H1 (cell line): Measurements from ENCODE around the gene LPIN2. TPM values are rescaled to one million over a fixed set of nuclear protein-coding genes. Genes with fewer than 3 reads are reported as not detected.

Experiments
- CTCF ChIA-PET: fragments of 300-600 bp; sonication (Branson Sonifier 250); formaldehyde crosslinking; loops from one replicate; lab custom pipeline; 2021; ENCODE audit not compliant: partially characterized antibody; lab: Charles Lee
- POLR2A ChIA-PET: fragments of 300-600 bp; sonication (Branson Sonifier 250); formaldehyde crosslinking; loops from one replicate; lab custom pipeline; 2021; ENCODE audit warnings: inconsistent platforms; ENCODE audit not compliant: partially characterized antibody; lab: Charles Lee
- DNase-seq, 2 experiments: peaks; one replicate each; pipeline versions ENCODE4 v3.0.0 to v3.0.0-alpha.2; 2010 to 2022; ENCODE audit warnings: low spot score in 2 of 2, low read depth in 1 of 2, mixed read lengths in 1 of 2
- FAIRE-seq: peaks from 2 replicates; lab custom pipeline; 2011; peaks lifted over from hg19 to GRCh38; lab: Jason Lieb, UNC
- H2AFZ ChIP-seq: 2 replicates; pipeline ENCODE4 v1.8.1; 2012; ENCODE audit warnings: low read length, inconsistent platforms
- H2AK5ac ChIP-seq: 2 replicates; pipeline ENCODE4 v1.6.1; 2013; ENCODE audit warnings: low read depth, low read length
- H2BK120ac ChIP-seq: replicated peaks from 2 replicates; pipeline ENCODE3; 2013; ENCODE audit warnings: low read depth, low read length, inconsistent platforms
- H2BK12ac ChIP-seq: 2 replicates; pipeline ENCODE4 v1.6.1; 2013; ENCODE audit warnings: low read depth, low read length
- H2BK15ac ChIP-seq: 2 replicates; pipeline ENCODE4 v1.6.1; 2013; ENCODE audit warnings: low read length
- H2BK20ac ChIP-seq: 2 replicates; pipeline ENCODE4 v1.6.1; 2013; ENCODE audit warnings: low read length
- H2BK5ac ChIP-seq: 2 replicates; pipeline ENCODE4 v1.6.1; 2013; ENCODE audit warnings: low read depth, low read length
- H3K14ac ChIP-seq: 2 replicates; pipeline ENCODE4 v1.6.1; 2013; ENCODE audit warnings: inconsistent platforms; ENCODE audit not compliant: insufficient read length
- H3K18ac ChIP-seq: 2 replicates; pipeline ENCODE4 v1.6.1; 2013; ENCODE audit warnings: low read length; ENCODE audit errors: extremely low read depth
- H3K23ac ChIP-seq: 2 replicates; pipeline ENCODE4 v1.6.1; 2013; ENCODE audit warnings: inconsistent platforms; ENCODE audit not compliant: insufficient read length
- H3K23me2 ChIP-seq: 2 replicates; pipeline ENCODE4 v1.6.1; 2013; ENCODE audit warnings: low read depth, low read length
- H3K27ac ChIP-seq: 2 replicates; pipeline ENCODE4 v1.6.1; 2011; ENCODE audit warnings: low read depth, low read length, inconsistent platforms
- H3K27me3 ChIP-seq, 4 experiments: replicated peaks in 1 of 4; 1 replicate in 1 of 4; 2 replicates in 3 of 4; pipeline versions ENCODE4 v1.6.1 to v1.8.1; 2011 to 2013; ENCODE audit warnings: low read length in 3 of 4, mild to moderate bottlenecking in 3 of 4, inconsistent platforms in 2 of 4, mixed read lengths in 2 of 4, moderate library complexity in 1 of 4; ENCODE audit not compliant: control insufficient read depth in 3 of 4, insufficient read depth in 3 of 4; ENCODE audit errors: extremely low read depth in 1 of 4
- H3K36me3 ChIP-seq, 4 experiments: 2 replicates each; pipeline versions ENCODE4 v1.6.1 to v1.8.1; 2011 to 2013; ENCODE audit warnings: mild to moderate bottlenecking in 4 of 4, low read length in 3 of 4, moderate library complexity in 2 of 4, control low read depth in 1 of 4, inconsistent platforms in 1 of 4; ENCODE audit not compliant: insufficient read depth in 4 of 4, control insufficient read depth in 2 of 4
- H3K4ac ChIP-seq: replicated peaks from 2 replicates; pipeline ENCODE3; 2013; ENCODE audit warnings: low read length, low read depth, mixed read lengths, inconsistent platforms; ENCODE audit not compliant: insufficient read length
- H3K4me1 ChIP-seq, 4 experiments: replicated peaks in 1 of 4; 1 replicate in 1 of 4; 2 replicates in 3 of 4; pipeline versions ENCODE4 v1.6.1 to v1.8.1; 2011 to 2013; ENCODE audit warnings: low read length in 3 of 4, inconsistent platforms in 2 of 4, mixed read lengths in 1 of 4; ENCODE audit not compliant: insufficient read depth in 4 of 4, control insufficient read depth in 3 of 4
- H3K4me2 ChIP-seq, 2 experiments: 2 replicates each; pipeline versions ENCODE4 v1.6.1 to v1.8.1; 2011 to 2013; ENCODE audit warnings: low read depth in 2 of 2, low read length in 2 of 2, control low read depth in 1 of 2, inconsistent platforms in 1 of 2, mild to moderate bottlenecking in 1 of 2; ENCODE audit not compliant: insufficient read depth in 1 of 2
- H3K4me3 ChIP-seq, 4 experiments: fragments of 200-600, 300-600 bp in 1 of 4; sonication (generic), shearing (Covaris generic), sonication (Bioruptor Twin) in 1 of 4; 2 replicates each; pipeline versions ENCODE4 v1.5.1 to v1.8.1; 2011 to 2016; ENCODE audit warnings: low read length in 4 of 4, low read depth in 3 of 4, control low read depth in 2 of 4, inconsistent platforms in 2 of 4, mild to moderate bottlenecking in 2 of 4, mixed read lengths in 1 of 4, moderate library complexity in 1 of 4; ENCODE audit not compliant: insufficient read depth in 2 of 4; ENCODE audit errors: extremely low read depth in 1 of 4
- H3K56ac ChIP-seq: replicated peaks from 2 replicates; pipeline ENCODE3; 2013; ENCODE audit warnings: low read depth, mild to moderate bottlenecking, mixed read lengths, low read length, inconsistent platforms; ENCODE audit not compliant: insufficient read length
- H3K79me1 ChIP-seq: 2 replicates; pipeline ENCODE4 v1.6.1; 2013; ENCODE audit warnings: low read depth, low read length, control low read depth
- H3K79me2 ChIP-seq, 2 experiments: 2 replicates each; pipeline versions ENCODE4 v1.6.1 to v1.8.1; 2012 to 2013; ENCODE audit warnings: low read length in 2 of 2, mild to moderate bottlenecking in 2 of 2, inconsistent platforms in 1 of 2; ENCODE audit not compliant: insufficient read depth in 2 of 2, control insufficient read depth in 1 of 2
- H3K9ac ChIP-seq, 4 experiments: replicated peaks in 1 of 4; 1 replicate in 1 of 4; 2 replicates in 3 of 4; pipeline versions ENCODE4 v1.6.1 to v1.8.1; 2011 to 2013; ENCODE audit warnings: low read depth in 3 of 4, low read length in 3 of 4, control low read depth in 2 of 4, mild to moderate bottlenecking in 2 of 4, moderate library complexity in 2 of 4, inconsistent platforms in 1 of 4; ENCODE audit errors: extremely low read depth in 1 of 4
- H3K9me3 ChIP-seq, 2 experiments: 2 replicates each; pipeline versions ENCODE4 v1.6.1 to v1.8.1; 2012 to 2013; ENCODE audit warnings: mild to moderate bottlenecking in 2 of 2, moderate library complexity in 2 of 2, control low read depth in 1 of 2, inconsistent platforms in 1 of 2, low read depth in 1 of 2, low read length in 1 of 2, mixed read lengths in 1 of 2; ENCODE audit not compliant: insufficient read depth in 2 of 2
- H4K20me1 ChIP-seq, 2 experiments: replicated peaks in 1 of 2; 2 replicates each; pipeline versions ENCODE3 to v1.8.1; 2011 to 2013; ENCODE audit warnings: inconsistent platforms in 2 of 2, low read length in 2 of 2, mild to moderate bottlenecking in 1 of 2; ENCODE audit not compliant: insufficient read depth in 2 of 2, control insufficient read depth in 1 of 2
- H4K5ac ChIP-seq: 2 replicates; pipeline ENCODE4 v1.6.1; 2013; ENCODE audit warnings: low read length, low read depth, mixed read lengths, inconsistent platforms; ENCODE audit not compliant: insufficient read length
- H4K8ac ChIP-seq: 2 replicates; pipeline ENCODE4 v1.8.0; 2013; ENCODE audit warnings: mild to moderate bottlenecking, moderate library complexity, low read length, inconsistent platforms; ENCODE audit not compliant: insufficient read depth; ENCODE audit errors: extremely low read depth
- H4K91ac ChIP-seq: replicated peaks from 2 replicates; pipeline ENCODE3; 2013; ENCODE audit warnings: low read length, mixed read lengths, inconsistent platforms; ENCODE audit not compliant: insufficient read length
- CEBPB ChIP-seq: IDR thresholded peaks from 2 replicates; pipeline ENCODE4 v1.6.1; 2012; ENCODE audit warnings: low read depth, low read length
- CHD2 ChIP-seq: IDR thresholded peaks from 2 replicates; pipeline ENCODE4 v1.6.1; 2012; ENCODE audit warnings: low read length, improper control_type of control experiment
- EZH2 ChIP-seq: fragments of 200-600 bp; sonication (generic); IDR thresholded peaks from 2 replicates; pipeline ENCODE4 v1.7.1; 2012; ENCODE audit warnings: low read depth, mild to moderate bottlenecking, moderate library complexity, low read length, inconsistent platforms; ENCODE audit not compliant: severe bottlenecking
- FOSL1 ChIP-seq: IDR thresholded peaks from 2 replicates; pipeline ENCODE4 v1.6.1; 2011; ENCODE audit warnings: mild to moderate bottlenecking, low read depth, low read length, moderate library complexity; ENCODE audit not compliant: insufficient read depth
- GTF2F1 ChIP-seq: IDR thresholded peaks from 2 replicates; pipeline ENCODE4 v1.6.1; 2012; ENCODE audit warnings: low read depth, low read length, improper control_type of control experiment, borderline replicate concordance
- KDM4A ChIP-seq: IDR thresholded peaks from one replicate; pipeline ENCODE4 v1.7.1; 2012; ENCODE audit warnings: low read depth, mild to moderate bottlenecking, moderate library complexity, low read length, inconsistent platforms; ENCODE audit not compliant: severe bottlenecking
- POU5F1 ChIP-seq: IDR thresholded peaks from 2 replicates; pipeline ENCODE4 v1.6.1; 2011; ENCODE audit warnings: low read depth, mild to moderate bottlenecking, low read length, moderate library complexity
- RAD21 ChIP-seq, 2 experiments: IDR thresholded peaks in 1 of 2; conservative IDR thresholded peaks in 1 of 2; 2 replicates each; pipeline ENCODE4 v1.6.1; 2011; ENCODE audit warnings: low read depth in 2 of 2, low read length in 2 of 2, improper control_type of control experiment in 1 of 2, inconsistent platforms in 1 of 2, mild to moderate bottlenecking in 1 of 2, moderate library complexity in 1 of 2
- RBBP5 ChIP-seq: IDR thresholded peaks from 2 replicates; pipeline ENCODE4 v1.7.1; 2012; ENCODE audit warnings: low read depth, mild to moderate bottlenecking, inconsistent platforms, low read length, moderate library complexity, borderline replicate concordance
- RXRA ChIP-seq: IDR thresholded peaks from 2 replicates; pipeline ENCODE4 v1.6.1; 2011; ENCODE audit warnings: low read depth, mild to moderate bottlenecking, low read length, moderate library complexity; ENCODE audit not compliant: insufficient read depth
- TAF1 ChIP-seq: IDR thresholded peaks from 2 replicates; pipeline ENCODE4 v1.6.1; 2011; ENCODE audit warnings: mild to moderate bottlenecking, low read depth, low read length
- WGBS, 2 experiments: shearing (Covaris generic) in 1 of 2; methylation state at CpG; one replicate each; pipeline versions ENCODE4 v1.1.6 to v1.1.7; 2013 to 2015; ENCODE audit warnings: low lambda C conversion rate in 2 of 2, mixed read lengths in 2 of 2, inconsistent platforms in 1 of 2, low coverage in 1 of 2, missing lambda C conversion rate in 1 of 2; ENCODE audit not compliant: insufficient replicate concordance in 2 of 2, insufficient coverage in 1 of 2, insufficient read length in 1 of 2; ENCODE audit errors: extremely low coverage in 1 of 2, missing lambda C conversion rate in 1 of 2; 5-methylcytosine and 5-hydroxymethylcytosine counted together
- polyA plus RNA-seq, 7 experiments: library from polyadenylated mRNA; depleted of rRNA in 3 of 7; stranded (reverse) in 5 of 7; unstranded in 2 of 7; fragments of >200 nt in 5 of 7; fragments of 200-250 nt in 2 of 7; gene quantifications; 1 replicate in 5 of 7; 2 replicates in 1 of 7; 4 replicates in 1 of 7; pipeline versions ENCODE4 v1.2.1 to v1.2.3, GENCODE V29; 2011 to 2013; ENCODE audit warnings: missing spikeins in 2 of 7, mixed read lengths in 2 of 7
- total RNA-seq: library from RNA; stranded (reverse); fragmentation: NEBNext Ultra II Directional; extraction: Animal tissue kit (Norgen Biotek cat#: 25700); gene quantifications from 2 replicates; pipeline ENCODE4 v1.2.1, GENCODE V29; 2021
- TF ChIP-seq, protein P1 (sequence below): IDR thresholded peaks from 2 replicates; pipeline ENCODE4 v1.6.1; 2011; ENCODE audit warnings: low read depth, mild to moderate bottlenecking, low read length; ENCODE audit not compliant: insufficient read depth
- TF ChIP-seq, protein P2 (sequence below): IDR thresholded peaks from 2 replicates; pipeline ENCODE4 v1.6.1; 2012; ENCODE audit warnings: inconsistent platforms

The LPIN2 gene
- total and polyA plus RNA-seq, 2 of the 8 experiments (the other 6 are each of a cell fraction or from before 2014, with no cell fraction given): 7.4 to 14.2 TPM

DNA sequence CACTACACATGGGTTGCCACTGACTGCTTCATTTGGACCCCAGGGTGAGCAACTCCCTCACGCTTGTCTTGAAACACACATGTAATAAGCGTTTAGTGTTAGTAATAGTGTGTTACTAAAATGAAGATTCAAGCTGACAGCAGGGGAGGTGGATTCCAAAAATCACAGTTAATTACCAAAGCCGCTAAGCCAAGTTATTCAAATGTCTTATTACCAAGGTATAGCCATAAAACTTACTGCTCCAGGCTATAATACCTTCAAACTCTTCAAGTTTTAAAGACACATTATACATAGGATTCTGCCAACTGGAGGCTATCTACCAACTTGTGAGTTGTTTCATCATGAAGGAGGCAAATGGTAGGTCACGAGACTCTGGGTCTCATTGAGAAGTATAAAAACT, 2.9 kb downstream of the LPIN2 start:
- H3K14ac ChIP-seq: no peak overlapping the region
- H3K18ac ChIP-seq: no peak overlapping the region
- no peak overlapping the region for H4K91ac ChIP-seq
- H3K4me2 ChIP-seq: no peak overlapping the region; a peak in 1 of 4 replicates
- ChIA-PET CTCF (interaction anchor here (1.0 to 1.8 kb wide), 3 partner anchors 15 to 141 kb away, joined by 3 to 4 read pairs (median 4); no protein-coding TSS in a partner anchor), POLR2A (no interaction called here)
- H2BK20ac ChIP-seq: no peak overlapping the region
- H2BK120ac ChIP-seq: no peak overlapping the region
- no peaks in the 10 kb centered on the region; the same call in 1 of the 2 replicates for H3K23me2 ChIP-seq
- H3K56ac ChIP-seq: no peak overlapping the region
- H4K20me1 ChIP-seq: peaks cover 0 to 2% of the 10 kb centered on the region in 2 experiments
- no peaks in the 10 kb centered on the region for H3K9me3 ChIP-seq
- 82% methylated on average over 4 of the region's 4 CpGs; no CpG with 5 or more reads in 1 of the 2 experiments for WGBS, 2 experiments
- no peak overlapping the region for H2AFZ ChIP-seq
- no peak overlapping the region for H3K27ac ChIP-seq
- H2BK12ac ChIP-seq: no peak overlapping the region
- H3K4ac ChIP-seq: no peak overlapping the region
- no peak overlapping the region for H4K8ac ChIP-seq
- H3K23ac ChIP-seq: no peak overlapping the region
- peaks cover 0 to 6% (median 2%) of the 10 kb centered on the region in 4 experiments; a peak in 3 of 7 replicates for H3K4me1 ChIP-seq
- no peak overlapping the region for H2BK15ac ChIP-seq
- no peak overlapping the region for H2AK5ac ChIP-seq
- H3K4me3 ChIP-seq: no peak overlapping the region
- H3K36me3 ChIP-seq: peaks cover 0 to 7% (median 2%) of the 10 kb centered on the region in 4 experiments; a peak in 2 of 8 replicates
- DNase-seq (no peak), FAIRE-seq (no peak)
- no peaks in the 10 kb centered on the region for H3K27me3 ChIP-seq
- no peak overlapping the region for H3K9ac ChIP-seq
- H4K5ac ChIP-seq: no peak overlapping the region
- H2BK5ac ChIP-seq: no peak overlapping the region
- peaks cover 0 to 59% of the 10 kb centered on the region in 2 experiments; a peak in 2 of 4 replicates for H3K79me2 ChIP-seq
- no peaks in the 10 kb centered on the region; the same call in none of the 2 replicates for H3K79me1 ChIP-seq
- TF ChIP-seq CEBPB (no peak), POU5F1 (no peak), CHD2 (no peak), KDM4A (no peak), EZH2 (no peak), FOSL1 (no peak), RAD21 (IDR thresholded peaks at IDR 0.05 in 1 of 2, conservative IDR thresholded peaks at IDR 0.05 in 1 of 2; ENCODE audit: low read depth in 2 of 2, low read length in 2 of 2) (no peak), TAF1 (no peak), GTF2F1 (no peak), RBBP5 (no peak), RXRA (no peak)
- TF ChIP-seq, protein P1, sequence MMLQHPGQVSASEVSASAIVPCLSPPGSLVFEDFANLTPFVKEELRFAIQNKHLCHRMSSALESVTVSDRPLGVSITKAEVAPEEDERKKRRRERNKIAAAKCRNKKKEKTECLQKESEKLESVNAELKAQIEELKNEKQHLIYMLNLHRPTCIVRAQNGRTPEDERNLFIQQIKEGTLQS: no peak
- TF ChIP-seq, protein P2, sequence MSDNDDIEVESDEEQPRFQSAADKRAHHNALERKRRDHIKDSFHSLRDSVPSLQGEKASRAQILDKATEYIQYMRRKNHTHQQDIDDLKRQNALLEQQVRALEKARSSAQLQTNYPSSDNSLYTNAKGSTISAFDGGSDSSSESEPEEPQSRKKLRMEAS: no peak
